T-helper 17 cell (primary cell): ENCODE results near the gene ABCA12. TPM values are rescaled to one million over a fixed set of nuclear protein-coding genes. Genes with fewer than 3 reads are reported as not detected.

Experiments used
- ATAC-seq: fragments of 150-1000 bp; cut with Tn5 transposase; 2 replicates; pipeline ENCODE4 v1.10.0; 2021; ENCODE audit warnings: mild to moderate bottlenecking, moderate library complexity
- DNase-seq, 3 donors: peaks; one replicate each; pipeline versions ENCODE4 v3.0.0 to v3.0.0-alpha.2; 2020 to 2021
- H3K9me3 ChIP-seq: one replicate; pipeline ENCODE4 v1.7.0; 2013; ENCODE audit warnings: low read length, mild to moderate bottlenecking; ENCODE audit not compliant: control insufficient read depth, poor library complexity, severe bottlenecking
- H3K27ac Mint-ChIP-seq: one replicate; pipeline ENCODE4 v1.8.0; 2022; ENCODE audit warnings: mild to moderate bottlenecking, moderate library complexity, mixed read lengths
- H3K27me3 Mint-ChIP-seq: one replicate; pipeline ENCODE4 v1.8.0; 2022; ENCODE audit warnings: mixed read lengths
- H3K36me3 Mint-ChIP-seq: one replicate; pipeline ENCODE4 v1.8.0; 2022; ENCODE audit warnings: low read depth, mixed read lengths
- H3K4me1 Mint-ChIP-seq: one replicate; pipeline ENCODE4 v1.8.0; 2022; ENCODE audit warnings: mild to moderate bottlenecking, mixed read lengths
- H3K4me3 Mint-ChIP-seq: one replicate; pipeline ENCODE4 v1.8.0; 2022; ENCODE audit warnings: mild to moderate bottlenecking, moderate library complexity, mixed read lengths
- total RNA-seq, 4 donors: library from RNA in 2 of 4; stranded (reverse) in 2 of 4; gene quantifications; one replicate each; pipeline ENCODE4 v1.2.3 and lab custom pipeline; 2022 to 2026

Gene ABCA12
- total RNA-seq, 2 donors from 2014 or later = not detected

- peaks cover 10% of the 10 kb centered on the region for H3K27me3 Mint-ChIP-seq
- H3K9me3 ChIP-seq = no peaks in the 10 kb centered on the region
Observed at GRCh38 chr2:214960677-214961076, 177.7 kb downstream of the ABCA12 start.

GRCh38 chr2:214946949-214947348 lies 191.5 kb downstream of the ABCA12 start:
- no peak overlapping the region for H3K27ac Mint-ChIP-seq
- ATAC-seq (no peak), DNase-seq (no peak)
- H3K4me1 Mint-ChIP-seq = no peaks in the 10 kb centered on the region
- no peaks in the 10 kb centered on the region for H3K27me3 Mint-ChIP-seq
- no peaks in the 10 kb centered on the region for H3K36me3 Mint-ChIP-seq
- no peaks in the 10 kb centered on the region for H3K9me3 ChIP-seq
- no peak overlapping the region for H3K4me3 Mint-ChIP-seq

More at GRCh38 chr2:214960677-214961076, 177.7 kb downstream of the ABCA12 start:
- ATAC-seq (no peak), DNase-seq (no peak)
- Mint-ChIP-seq H3K4me1 (no peaks in the 10 kb centered on the region), H3K36me3 (peaks cover 2% of the 10 kb centered on the region), H3K4me3 (no peak overlapping the region), H3K27ac (no peak overlapping the region)

- no peaks in the 10 kb centered on the region for H3K9me3 ChIP-seq
- Mint-ChIP-seq H3K36me3 (no peaks in the 10 kb centered on the region), H3K4me3 (no peak overlapping the region), H3K27me3 (peaks cover 5% of the 10 kb centered on the region), H3K27ac (no peak overlapping the region), H3K4me1 (no peaks in the 10 kb centered on the region)
- DNase-seq (no peak), ATAC-seq (no peak)
Observed at GRCh38 chr2:214934006-214934405, 204.4 kb downstream of the ABCA12 start.

GRCh38 chr2:214904634-214905033 lies 233.8 kb downstream of the ABCA12 start:
- no peak for DNase-seq
- Mint-ChIP-seq H3K4me1 (no peaks in the 10 kb centered on the region), H3K27me3 (peaks cover 11% of the 10 kb centered on the region), H3K36me3 (peaks cover 2% of the 10 kb centered on the region), H3K27ac (no peak overlapping the region), H3K4me3 (no peak overlapping the region)
- ATAC-seq = no peak
- no peaks in the 10 kb centered on the region for H3K9me3 ChIP-seq

GRCh38 chr2:214904176-214904575 lies 234.2 kb downstream of the ABCA12 start:
- H3K27me3 Mint-ChIP-seq = peaks cover 11% of the 10 kb centered on the region
- no peaks in the 10 kb centered on the region for H3K9me3 ChIP-seq
- no peak overlapping the region for H3K27ac Mint-ChIP-seq
- no peaks in the 10 kb centered on the region for H3K4me1 Mint-ChIP-seq
- peaks cover 2% of the 10 kb centered on the region for H3K36me3 Mint-ChIP-seq
- no peak overlapping the region for H3K4me3 Mint-ChIP-seq
- DNase-seq (no peak), ATAC-seq (no peak)

- DNase-seq = no peak
- no peak overlapping the region for H3K27ac Mint-ChIP-seq
- no peaks in the 10 kb centered on the region for H3K9me3 ChIP-seq
- H3K4me3 Mint-ChIP-seq = no peak overlapping the region
- peaks cover 11% of the 10 kb centered on the region for H3K27me3 Mint-ChIP-seq
- H3K4me1 Mint-ChIP-seq = no peaks in the 10 kb centered on the region
- H3K36me3 Mint-ChIP-seq = peaks cover 2% of the 10 kb centered on the region
- no peak for ATAC-seq
Observed at GRCh38 chr2:214902286-214902685, 236.1 kb downstream of the ABCA12 start.

GRCh38 chr2:214899751-214900150 lies 238.7 kb downstream of the ABCA12 start:
- no peaks in the 10 kb centered on the region for H3K4me1 Mint-ChIP-seq
- H3K27ac Mint-ChIP-seq = no peak overlapping the region
- H3K4me3 Mint-ChIP-seq = no peak overlapping the region
- H3K36me3 Mint-ChIP-seq = peaks cover 2% of the 10 kb centered on the region
- ATAC-seq = no peak
- peaks cover 18% of the 10 kb centered on the region for H3K27me3 Mint-ChIP-seq
- no peak for DNase-seq
- no peaks in the 10 kb centered on the region for H3K9me3 ChIP-seq

GRCh38 chr2:214896274-214896673 lies 242.2 kb downstream of the ABCA12 start:
- Mint-ChIP-seq H3K27me3 (peaks cover 16% of the 10 kb centered on the region), H3K4me1 (no peaks in the 10 kb centered on the region), H3K27ac (no peak overlapping the region), H3K36me3 (no peaks in the 10 kb centered on the region), H3K4me3 (no peak overlapping the region)
- H3K9me3 ChIP-seq = no peaks in the 10 kb centered on the region
- DNase-seq (no peak), ATAC-seq (no peak)

- no peaks in the 10 kb centered on the region for H3K36me3 Mint-ChIP-seq
- H3K27me3 Mint-ChIP-seq = peaks cover 21% of the 10 kb centered on the region
- no peaks in the 10 kb centered on the region for H3K9me3 ChIP-seq
- no peak overlapping the region for H3K4me3 Mint-ChIP-seq
- no peak overlapping the region for H3K27ac Mint-ChIP-seq
- DNase-seq (no peak), ATAC-seq (no peak)
- no peaks in the 10 kb centered on the region for H3K4me1 Mint-ChIP-seq
Observed at GRCh38 chr2:214895469-214895868, 243.0 kb downstream of the ABCA12 start.

- no peak for ATAC-seq
- H3K9me3 ChIP-seq = no peaks in the 10 kb centered on the region
- Mint-ChIP-seq H3K27me3 (peaks cover 27% of the 10 kb centered on the region), H3K4me3 (no peak overlapping the region), H3K4me1 (no peaks in the 10 kb centered on the region), H3K36me3 (no peaks in the 10 kb centered on the region), H3K27ac (no peak overlapping the region)
- no peak for DNase-seq
Observed at GRCh38 chr2:214889301-214889700, 249.1 kb downstream of the ABCA12 start.

- H3K9me3 ChIP-seq = no peaks in the 10 kb centered on the region
- DNase-seq (no peak), ATAC-seq (no peak)
- H3K27ac Mint-ChIP-seq = no peak overlapping the region
- H3K4me3 Mint-ChIP-seq = no peak overlapping the region
- peaks cover 24% of the 10 kb centered on the region for H3K27me3 Mint-ChIP-seq
- H3K4me1 Mint-ChIP-seq = no peaks in the 10 kb centered on the region
- H3K36me3 Mint-ChIP-seq = peaks cover 2% of the 10 kb centered on the region
Observed at GRCh38 chr2:214881647-214882202, 256.7 kb downstream of the ABCA12 start.

Other genes with a start within 250 kb of the ABCA12 start
- 10 to 100 TPM; 60.1 to 61.7 TPM for gene ATIC, start 173.4 kb upstream of the ABCA12 start, total RNA-seq